Astrocyte (in vitro differentiated cells and primary cell): ENCODE measurements around the gene S1PR2.

Experiments used
- CTCF ChIP-seq: IDR thresholded peaks from 2 replicates; pipeline ENCODE4 v1.5.1; 2011; ENCODE audit warnings: low read depth, mild to moderate bottlenecking, inconsistent platforms, low read length, moderate library complexity; ENCODE audit not compliant: insufficient read depth
- EZH2 ChIP-seq: IDR thresholded peaks from 2 replicates; pipeline ENCODE4 v1.6.1; 2012; ENCODE audit warnings: mild to moderate bottlenecking, low read length, inconsistent platforms; ENCODE audit not compliant: insufficient read depth

- TF ChIP-seq CTCF = peak; percentile 72
- TF ChIP-seq EZH2 = no peak
Measured at GRCh38 chr19:10269333-10270179, 38.4 kb upstream of the S1PR2 start.
